ENCODE data around the gene FBXO4.

GRCh38 chr5:41935544-41935943 is 10.5 kb downstream of the FBXO4 start:
- TF ChIP-seq, protein P1, sequence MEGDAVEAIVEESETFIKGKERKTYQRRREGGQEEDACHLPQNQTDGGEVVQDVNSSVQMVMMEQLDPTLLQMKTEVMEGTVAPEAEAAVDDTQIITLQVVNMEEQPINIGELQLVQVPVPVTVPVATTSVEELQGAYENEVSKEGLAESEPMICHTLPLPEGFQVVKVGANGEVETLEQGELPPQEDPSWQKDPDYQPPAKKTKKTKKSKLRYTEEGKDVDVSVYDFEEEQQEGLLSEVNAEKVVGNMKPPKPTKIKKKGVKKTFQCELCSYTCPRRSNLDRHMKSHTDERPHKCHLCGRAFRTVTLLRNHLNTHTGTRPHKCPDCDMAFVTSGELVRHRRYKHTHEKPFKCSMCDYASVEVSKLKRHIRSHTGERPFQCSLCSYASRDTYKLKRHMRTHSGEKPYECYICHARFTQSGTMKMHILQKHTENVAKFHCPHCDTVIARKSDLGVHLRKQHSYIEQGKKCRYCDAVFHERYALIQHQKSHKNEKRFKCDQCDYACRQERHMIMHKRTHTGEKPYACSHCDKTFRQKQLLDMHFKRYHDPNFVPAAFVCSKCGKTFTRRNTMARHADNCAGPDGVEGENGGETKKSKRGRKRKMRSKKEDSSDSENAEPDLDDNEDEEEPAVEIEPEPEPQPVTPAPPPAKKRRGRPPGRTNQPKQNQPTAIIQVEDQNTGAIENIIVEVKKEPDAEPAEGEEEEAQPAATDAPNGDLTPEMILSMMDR (IDR thresholded peaks at IDR 0.05): no peak
- TF ChIP-seq POLR2AphosphoS5 (IDR thresholded peaks at IDR 0.05): no peak

Data from prostate gland (tissue), 2 donors.